Measurements from ENCODE around the gene ST6GALNAC4.

ST6GALNAC4 gene

GRCh38 chr9:127869310-127870152 lies 47.3 kb downstream of the ST6GALNAC4 start:
- peak; percentile 60 for DNase-seq

GRCh38 chr9:127868278-127868902 lies 48.5 kb downstream of the ST6GALNAC4 start:
- no peak for DNase-seq

GRCh38 chr9:127867356-127868277 lies 49.2 kb downstream of the ST6GALNAC4 start:
- no peak for DNase-seq

- no peak for DNase-seq
Measured at GRCh38 chr9:127866535-127866934, 50.3 kb downstream of the ST6GALNAC4 start.

- DNase-seq: no peak
Measured at GRCh38 chr9:127865645-127866464, 51.0 kb downstream of the ST6GALNAC4 start.

- no peak for DNase-seq
Measured at GRCh38 chr9:127863191-127863621, 53.6 kb downstream of the ST6GALNAC4 start.

GRCh38 chr9:127862075-127863011 lies 54.5 kb downstream of the ST6GALNAC4 start:
- DNase-seq: no peak

- DNase-seq: no peak
Measured at GRCh38 chr9:127860779-127861178, 56.1 kb downstream of the ST6GALNAC4 start.

- no peak for DNase-seq
Measured at GRCh38 chr9:127860260-127860659, 56.6 kb downstream of the ST6GALNAC4 start.

GRCh38 chr9:127858041-127858512 lies 58.8 kb downstream of the ST6GALNAC4 start:
- DNase-seq: peak; percentile 12

Measured in NCI-H1105 treated with DMSO at 0.1 percent for 48 hours (cell line).